ENCODE results near the gene AVL9.
"Not testable (repeated sequence)": the region's sequence is repeated elsewhere in the genome, so short reads cannot be mapped to it uniquely, and the experiment has no call there.

The AVL9 gene

GRCh38 chr7:32587411-32587948 lies 92.2 kb downstream of the AVL9 start:
- no peak for DNase-seq (ENCODE audit: low read depth, low spot score)

GRCh38 chr7:32588657-32589056 lies 93.4 kb downstream of the AVL9 start:
- DNase-seq (ENCODE audit: low read depth, low spot score): no peak

GRCh38 chr7:32591938-32592337 lies 96.6 kb downstream of the AVL9 start:
- DNase-seq (ENCODE audit: low read depth, low spot score): no peak

GRCh38 chr7:32592701-32593100 lies 97.4 kb downstream of the AVL9 start:
- no peak for DNase-seq (ENCODE audit: low read depth, low spot score)

GRCh38 chr7:32594965-32595490 lies 99.7 kb downstream of the AVL9 start:
- no peak for DNase-seq (ENCODE audit: low read depth, low spot score)

GRCh38 chr7:32601196-32601595 lies 105.9 kb downstream of the AVL9 start:
- DNase-seq (ENCODE audit: low read depth, low spot score): not testable (repeated sequence)

GRCh38 chr7:32602470-32602869 lies 107.2 kb downstream of the AVL9 start:
- no peak for DNase-seq (ENCODE audit: low read depth, low spot score)

- not testable (repeated sequence) for DNase-seq (ENCODE audit: low read depth, low spot score)
These were observed 108.2 kb downstream of the AVL9 start for GRCh38 chr7:32603492-32603891.

GRCh38 chr7:32604047-32604446 lies 108.8 kb downstream of the AVL9 start:
- DNase-seq (ENCODE audit: low read depth, low spot score): not testable (repeated sequence)

- no peak for DNase-seq (ENCODE audit: low read depth, low spot score)
These were observed 109.7 kb downstream of the AVL9 start for GRCh38 chr7:32605032-32605431.

GRCh38 chr7:32609463-32609862 lies 114.2 kb downstream of the AVL9 start:
- no peak for DNase-seq (ENCODE audit: low read depth, low spot score)

- no peak for DNase-seq (ENCODE audit: low read depth, low spot score)
These were observed 116.2 kb downstream of the AVL9 start for GRCh38 chr7:32611201-32612099.

GRCh38 chr7:32616625-32617024 lies 121.3 kb downstream of the AVL9 start:
- no peak for DNase-seq (ENCODE audit: low read depth, low spot score)

- DNase-seq (ENCODE audit: low read depth, low spot score): no peak
These were observed 123.2 kb downstream of the AVL9 start for GRCh38 chr7:32618470-32618869.

- no peak for DNase-seq (ENCODE audit: low read depth, low spot score)
These were observed 123.7 kb downstream of the AVL9 start for GRCh38 chr7:32618987-32619386.

GRCh38 chr7:32619416-32619815 lies 124.1 kb downstream of the AVL9 start:
- not testable (repeated sequence) for DNase-seq (ENCODE audit: low read depth, low spot score)

- no peak for DNase-seq (ENCODE audit: low read depth, low spot score)
These were observed 135.7 kb downstream of the AVL9 start for GRCh38 chr7:32631021-32631420.

- DNase-seq (ENCODE audit: low read depth, low spot score): not testable (repeated sequence)
These were observed 136.6 kb downstream of the AVL9 start for GRCh38 chr7:32631590-32632497.

- DNase-seq (ENCODE audit: low read depth, low spot score): not testable (repeated sequence)
These were observed 138.2 kb downstream of the AVL9 start for GRCh38 chr7:32633446-32633845.

GRCh38 chr7:32634798-32635393 lies 139.6 kb downstream of the AVL9 start:
- DNase-seq (ENCODE audit: low read depth, low spot score): not testable (repeated sequence)

- DNase-seq (ENCODE audit: low read depth, low spot score): not testable (repeated sequence)
These were observed 141.6 kb downstream of the AVL9 start for GRCh38 chr7:32636725-32637462.
